HTR-8/SVneo (cell line): ENCODE measurements around the gene NINJ2.
A peak's percentile ranks its signal among the peaks of the same experiment; 100 is the strongest.
"Not testable (repeated sequence)": the region's sequence is repeated elsewhere in the genome, so short reads cannot be mapped to it uniquely, and the experiment has no call there.

ENCODE experiments used
- DNase-seq: peaks from one replicate; pipeline ENCODE4 v3.0.0; 2011; ENCODE audit warnings: low spot score, mixed read lengths; ENCODE audit not compliant: insufficient read length
- FAIRE-seq: peaks from 2 replicates; lab custom pipeline; 2011; peaks lifted over from hg19 to GRCh38; lab: Jason Lieb, UNC

The NINJ2 gene

GRCh38 chr12:643475-644302, 19.6 kb downstream of the NINJ2 start:
- FAIRE-seq: no peak
- no peak for DNase-seq

DNA sequence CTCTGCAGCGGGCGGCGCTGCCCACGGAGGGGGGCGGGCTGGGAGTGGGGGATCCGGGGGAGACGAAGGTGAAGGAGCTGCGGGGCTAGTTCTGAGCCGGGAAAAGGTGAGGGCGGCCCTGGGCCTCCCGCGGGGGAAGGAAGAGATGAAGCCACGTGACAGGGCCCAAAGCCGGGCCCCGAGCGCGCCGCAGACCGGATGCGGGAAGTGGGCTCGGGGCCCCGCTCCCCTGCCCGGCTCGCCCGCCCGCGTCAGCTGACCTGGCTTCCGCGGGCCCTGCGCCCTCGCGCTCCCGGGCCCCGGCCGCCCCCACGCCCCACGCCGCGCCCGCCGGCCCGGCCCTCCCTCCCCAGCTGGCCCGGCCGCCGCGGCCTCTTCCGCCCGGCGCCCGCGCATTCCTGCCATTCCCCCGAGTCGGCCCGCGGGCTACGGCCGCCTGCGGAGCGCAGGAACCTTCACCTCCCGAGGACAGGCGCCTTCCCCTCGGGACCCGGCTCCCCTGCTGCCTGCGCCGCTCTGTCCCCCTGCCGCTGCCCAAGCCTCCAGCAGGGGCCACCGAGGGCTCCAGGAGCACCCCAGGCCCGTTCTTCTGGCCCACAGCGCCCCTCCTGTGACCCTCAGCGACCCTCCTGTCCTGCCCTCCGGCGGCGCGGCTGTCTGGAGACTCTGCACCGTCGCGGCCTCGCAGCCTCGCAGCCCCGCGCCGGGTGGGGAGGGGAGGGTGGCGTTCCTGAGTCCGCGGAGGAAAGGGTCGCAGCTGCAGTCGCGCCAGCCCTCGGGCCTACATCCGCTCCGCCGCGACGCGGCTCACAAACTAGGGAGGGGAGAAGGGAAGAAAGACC, 20.4 kb downstream of the NINJ2 start:
- DNase-seq: peak; percentile 66
- FAIRE-seq: no peak

DNA sequence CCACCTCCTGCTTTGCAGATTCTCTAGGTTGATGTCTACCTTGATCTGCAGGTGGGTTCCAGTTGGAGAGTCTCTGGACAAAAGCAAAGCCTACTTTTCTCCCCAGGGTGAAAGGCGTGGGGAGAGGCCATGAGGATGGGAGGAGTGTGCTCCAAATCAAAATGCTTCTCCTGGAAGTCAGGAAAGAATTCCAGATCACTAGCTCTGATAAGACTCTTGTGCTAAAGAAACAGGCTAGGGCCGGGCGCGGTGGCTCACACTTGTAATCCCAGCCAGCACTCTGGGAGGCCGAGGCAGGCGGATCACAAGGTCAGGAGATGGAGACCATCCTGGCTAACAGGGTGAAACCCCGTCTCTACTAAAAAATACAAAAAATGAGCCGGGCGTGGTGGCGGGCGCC, 21.9 kb downstream of the NINJ2 start:
- DNase-seq, FAIRE-seq: not testable (repeated sequence)

- no peak for DNase-seq
- FAIRE-seq: no peak
Measured at GRCh38 chr12:640773-641172, 22.5 kb downstream of the NINJ2 start.

- FAIRE-seq (peak; percentile 28), DNase-seq (no peak)
Measured at GRCh38 chr12:639988-640387, 23.3 kb downstream of the NINJ2 start.

GRCh38 chr12:639566-639965, 23.7 kb downstream of the NINJ2 start:
- FAIRE-seq (no peak), DNase-seq (no peak)

GRCh38 chr12:638953-639557, 24.2 kb downstream of the NINJ2 start:
- FAIRE-seq: no peak
- no peak for DNase-seq

- FAIRE-seq (no peak), DNase-seq (no peak)
Measured at GRCh38 chr12:636632-637031, 26.6 kb downstream of the NINJ2 start.

DNA sequence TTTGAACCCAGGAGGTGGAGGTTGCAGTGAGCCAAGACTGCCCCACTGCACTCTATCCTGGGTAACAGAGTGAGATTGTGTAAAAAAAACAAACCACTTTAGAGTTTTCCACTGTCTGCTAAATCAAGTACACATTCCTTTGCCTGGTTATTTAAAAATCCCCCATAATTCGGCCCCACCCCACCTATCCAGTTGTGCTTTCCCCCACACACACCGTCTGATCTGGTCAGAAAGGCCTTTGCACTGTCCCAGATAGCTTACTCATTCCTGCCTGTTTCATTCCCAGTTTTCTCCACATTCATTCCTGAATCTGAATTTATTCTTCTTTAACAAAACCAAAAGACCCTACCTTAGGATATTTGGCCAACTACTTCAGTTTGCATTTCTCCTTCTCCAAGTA, 29.5 kb downstream of the NINJ2 start:
- no peak for DNase-seq
- FAIRE-seq: no peak

DNA sequence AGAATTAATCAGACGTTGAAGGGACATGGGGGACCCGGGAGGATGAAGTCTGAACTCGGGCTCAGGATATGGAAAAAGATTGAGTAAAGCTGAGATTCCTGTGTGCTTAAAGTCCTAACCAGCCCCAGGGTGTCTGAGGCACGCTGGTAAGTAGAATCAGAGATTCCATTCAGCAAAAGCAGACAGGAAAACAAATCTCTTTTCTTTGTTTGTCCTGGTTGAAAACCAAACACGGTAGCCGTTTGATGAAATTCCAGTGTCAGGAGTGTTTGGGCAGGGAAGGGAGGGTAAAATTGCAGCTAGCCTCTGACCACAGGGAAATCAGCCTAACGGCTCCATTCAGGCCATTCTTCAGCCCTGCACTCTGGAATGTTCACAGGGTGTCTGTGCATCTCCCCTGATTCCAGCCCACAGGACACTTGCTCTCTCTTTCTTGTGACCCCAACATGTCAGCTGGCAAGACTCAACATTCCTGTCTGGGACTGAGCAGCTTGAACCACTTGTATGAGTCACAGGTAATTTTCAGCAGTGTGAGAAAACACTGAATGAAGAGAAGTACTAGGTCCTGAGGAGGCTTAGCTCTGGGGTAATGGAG, 31.0 kb downstream of the NINJ2 start:
- DNase-seq: peak; percentile 79

GRCh38 chr12:630656-631632, 32.3 kb downstream of the NINJ2 start:
- no peak for DNase-seq
- FAIRE-seq: no peak

More for the DNA sequence above, 31.0 kb downstream of the NINJ2 start:
- FAIRE-seq: peak; percentile 55

DNA sequence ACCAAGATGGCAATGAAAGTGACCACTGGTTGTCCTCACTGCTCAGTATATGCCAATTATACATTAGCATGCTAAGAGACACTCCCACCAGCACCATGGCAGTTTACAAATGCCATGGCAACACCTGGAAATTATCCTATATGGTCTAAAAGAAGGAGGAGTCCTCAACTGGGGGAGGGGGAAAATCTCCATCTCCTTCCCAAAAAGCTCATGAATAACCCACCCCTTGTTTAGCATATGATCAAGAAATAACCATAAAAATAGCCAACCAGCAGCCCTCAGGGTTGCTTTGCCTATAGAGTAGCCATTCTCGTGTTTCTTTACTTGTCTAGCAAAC, 34.5 kb downstream of the NINJ2 start:
- not testable (repeated sequence) for DNase-seq, FAIRE-seq

DNA sequence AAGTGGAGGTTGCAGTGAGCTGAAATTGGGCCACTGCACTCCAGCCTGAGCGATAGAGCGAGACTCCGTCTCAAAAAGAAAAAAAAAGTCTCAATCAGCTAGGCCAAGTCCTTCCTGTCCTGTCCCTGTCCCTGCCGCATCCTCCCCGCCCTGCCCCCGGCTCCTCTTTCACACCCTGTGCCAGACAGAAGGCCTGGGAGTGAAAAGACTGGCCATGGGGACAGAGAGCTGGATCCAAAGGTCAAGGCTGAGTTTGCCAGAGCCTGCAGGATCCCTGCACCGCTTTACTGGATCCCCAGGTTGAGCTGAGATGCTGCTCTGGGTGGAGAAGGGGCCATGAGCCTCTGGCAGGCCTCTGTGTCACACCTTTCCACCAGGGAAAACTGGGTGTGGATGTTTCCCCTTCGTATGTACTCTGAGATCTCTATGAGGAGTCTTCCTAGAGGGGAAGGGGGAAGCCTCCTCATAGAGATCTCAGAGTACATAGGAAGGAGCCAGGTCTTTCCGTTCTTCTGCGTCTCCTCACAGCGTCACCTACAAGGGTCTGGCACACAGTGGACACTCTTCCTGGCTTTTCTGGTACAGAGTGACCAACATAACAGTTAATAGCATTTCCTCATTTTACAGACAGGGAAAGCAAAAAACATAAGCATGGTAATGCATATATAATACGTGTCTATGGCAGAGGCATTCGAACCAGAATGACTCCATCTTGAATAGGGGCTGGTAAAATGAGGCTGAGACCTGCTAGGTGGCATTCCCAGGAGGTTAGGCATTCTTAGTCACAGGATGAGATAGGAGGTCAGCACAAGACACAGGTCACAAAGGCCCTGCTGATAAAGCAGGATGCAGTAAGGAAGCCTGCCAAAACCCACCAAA, 35.1 kb downstream of the NINJ2 start:
- no peak for FAIRE-seq
- no peak for DNase-seq

GRCh38 chr12:627285-627684, 36.0 kb downstream of the NINJ2 start:
- DNase-seq (no peak), FAIRE-seq (no peak)

DNA sequence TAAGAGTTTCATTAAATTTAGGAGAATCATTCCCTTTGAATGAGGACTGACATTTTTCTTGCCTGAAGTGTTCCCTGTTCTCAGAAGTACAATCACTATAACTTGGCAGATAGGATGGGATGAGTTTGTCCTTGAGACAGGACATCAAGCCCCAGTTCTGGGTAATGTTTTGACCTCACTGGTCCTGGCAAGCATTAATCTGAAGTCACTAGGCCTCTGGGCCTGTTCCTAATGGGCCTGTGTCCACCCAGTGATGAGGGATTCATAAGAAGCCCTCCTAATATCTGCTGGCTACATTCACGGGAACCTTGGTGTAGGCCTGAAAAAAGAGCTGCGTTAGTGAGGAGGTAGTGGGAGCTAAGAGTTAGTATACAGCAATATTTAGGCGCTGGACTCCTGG, 37.2 kb downstream of the NINJ2 start:
- FAIRE-seq (no peak), DNase-seq (no peak)

DNA sequence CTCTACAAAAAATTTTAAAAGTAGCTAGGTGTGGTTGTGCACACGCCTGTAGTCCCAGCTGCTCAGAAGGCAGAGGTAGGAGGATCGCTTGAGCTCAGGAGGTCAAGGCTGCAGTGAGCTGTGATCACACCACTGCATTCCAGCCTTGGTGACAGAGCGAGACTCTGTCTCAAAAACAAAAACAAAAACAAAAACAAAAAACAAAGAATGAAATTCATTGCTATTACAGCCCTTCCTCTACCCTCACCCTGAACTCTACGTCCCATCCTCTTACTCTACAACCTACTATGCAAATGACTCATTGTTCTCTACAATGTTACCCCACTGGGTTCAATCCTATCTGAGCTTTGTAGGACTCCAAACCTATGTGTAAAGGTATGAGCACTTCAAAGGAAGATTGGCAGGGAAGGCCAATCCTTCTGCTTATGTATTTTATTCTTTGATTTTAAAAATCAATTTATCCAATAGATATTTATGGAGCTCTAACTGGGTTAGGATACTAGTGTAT, 39.3 kb downstream of the NINJ2 start:
- DNase-seq: no peak
- FAIRE-seq: no peak

DNA sequence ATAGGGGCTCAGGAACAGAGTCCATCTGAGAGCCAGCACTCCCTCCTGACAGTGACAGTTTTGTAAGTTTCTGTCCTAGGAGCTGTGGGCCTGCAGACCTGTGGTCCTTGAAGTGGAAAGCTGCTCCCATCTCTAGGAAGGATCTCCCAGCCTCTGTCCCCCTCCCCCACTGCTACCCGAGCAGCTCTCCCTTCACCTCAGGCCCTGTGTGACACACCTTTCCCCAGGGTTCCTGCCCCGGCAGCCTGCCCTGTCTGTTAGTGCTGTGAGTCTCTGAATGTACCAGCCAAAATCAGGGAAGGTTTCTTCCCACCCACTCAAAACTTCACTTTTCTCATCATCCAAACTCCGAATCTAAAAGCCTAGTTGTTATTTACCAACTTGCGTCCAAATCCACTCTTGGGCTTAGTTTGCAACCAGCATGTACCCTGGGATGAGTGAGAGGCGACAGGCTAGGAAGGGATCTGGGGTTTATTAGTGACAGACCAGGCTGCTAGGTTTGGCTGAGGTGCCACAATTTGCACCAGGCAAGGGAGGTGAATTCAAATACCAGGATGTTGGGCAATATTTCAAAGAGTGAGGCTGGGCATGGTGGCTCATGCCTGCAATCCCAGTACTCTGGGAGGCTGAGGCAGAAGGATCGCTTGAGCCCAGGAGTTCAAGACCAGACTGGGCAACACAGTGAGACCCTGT, 39.9 kb downstream of the NINJ2 start:
- DNase-seq (no peak), FAIRE-seq (no peak)

- DNase-seq (no peak), FAIRE-seq (no peak)
Measured at GRCh38 chr12:622416-622815, 40.8 kb downstream of the NINJ2 start.
